GM21423 (cell line): ENCODE results near the gene SH3RF2.
A peak's percentile ranks its signal among the peaks of the same experiment; 100 is the strongest.

Experiments used
- ATAC-seq: cut with Tn5 transposase; IDR thresholded peaks from one replicate; pipeline ENCODE4 v1.9.1; 2021; ENCODE audit warnings: mild to moderate bottlenecking, moderate library complexity; ENCODE audit not compliant: unreplicated experiment

The SH3RF2 gene

DNA sequence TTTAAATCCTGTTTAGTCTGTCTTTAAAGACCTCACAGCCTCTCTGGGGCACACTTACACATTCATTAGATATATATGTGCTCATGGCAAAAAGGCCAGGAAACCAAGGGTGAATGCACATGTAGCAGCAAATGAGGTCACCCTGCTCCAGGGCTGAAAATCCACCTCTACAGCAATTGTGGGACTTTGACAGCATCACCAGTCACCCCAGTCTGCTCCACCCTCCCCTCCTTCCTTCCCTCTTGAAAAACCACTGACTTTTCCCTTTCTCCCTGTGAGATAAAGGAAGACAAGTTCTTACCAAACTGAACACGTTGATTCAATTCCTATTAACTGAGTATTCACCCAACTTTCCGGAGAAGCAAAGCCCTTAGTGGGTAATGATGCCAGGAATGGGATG, 15.2 kb upstream of the SH3RF2 start:
- no peak for ATAC-seq

DNA sequence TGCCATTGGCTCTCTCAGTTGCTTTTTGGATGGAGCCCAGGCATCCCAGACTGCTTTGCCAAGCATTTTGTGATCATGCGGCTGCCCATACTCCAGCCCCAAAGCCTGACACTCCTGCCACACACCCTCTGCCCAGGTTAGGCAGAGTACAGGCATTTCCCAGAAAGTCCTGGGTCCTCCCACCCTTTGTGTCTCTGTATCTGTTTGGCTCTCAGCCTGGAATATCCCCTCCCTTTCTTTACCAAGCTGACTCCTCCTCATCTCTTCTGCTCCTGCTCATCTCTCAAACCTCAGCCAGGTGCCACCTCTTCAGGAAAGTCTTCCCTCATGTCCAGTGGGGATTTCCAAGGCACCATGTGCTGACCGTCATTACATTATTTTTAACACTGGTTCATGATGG, 14.3 kb upstream of the SH3RF2 start:
- ATAC-seq, result no peak

DNA sequence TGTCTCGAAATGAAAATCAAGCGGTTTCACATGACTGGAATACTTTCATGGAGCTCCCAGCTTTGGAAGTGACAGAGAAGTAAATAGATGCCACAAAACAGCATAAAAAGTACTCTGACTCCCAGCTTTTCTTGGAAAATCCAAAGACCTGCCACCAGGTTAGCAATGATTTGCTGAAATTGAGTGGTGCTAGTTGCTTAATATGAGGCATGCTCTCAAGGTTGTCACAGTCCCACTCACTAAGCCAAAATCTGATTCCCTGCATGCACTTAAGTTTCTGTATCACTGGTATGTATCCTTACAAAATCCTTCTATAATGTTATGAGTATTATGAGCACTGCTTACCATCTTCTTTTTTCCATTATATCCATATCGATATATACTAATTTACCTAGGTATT, 13.0 kb upstream of the SH3RF2 start:
- ATAC-seq, result no peak

DNA sequence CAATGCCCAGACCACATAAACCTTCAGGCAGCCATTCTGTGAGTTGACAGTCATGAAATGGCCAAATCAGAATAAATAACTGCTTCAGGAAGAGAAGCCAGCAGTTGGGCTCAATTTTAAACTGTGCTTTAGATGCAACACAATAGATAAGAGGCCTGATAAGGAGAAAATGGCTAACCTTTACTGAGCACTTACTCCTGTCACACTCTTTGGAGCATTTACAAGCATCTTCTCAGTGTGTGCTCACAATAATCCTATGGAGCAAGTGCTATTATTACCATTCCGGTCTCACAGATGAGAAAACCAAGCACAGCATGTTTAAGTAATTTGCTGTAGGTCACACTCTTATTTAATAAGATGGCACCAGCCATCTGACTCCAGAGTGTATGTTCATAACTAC, 11.5 kb upstream of the SH3RF2 start:
- ATAC-seq, result no peak

DNA sequence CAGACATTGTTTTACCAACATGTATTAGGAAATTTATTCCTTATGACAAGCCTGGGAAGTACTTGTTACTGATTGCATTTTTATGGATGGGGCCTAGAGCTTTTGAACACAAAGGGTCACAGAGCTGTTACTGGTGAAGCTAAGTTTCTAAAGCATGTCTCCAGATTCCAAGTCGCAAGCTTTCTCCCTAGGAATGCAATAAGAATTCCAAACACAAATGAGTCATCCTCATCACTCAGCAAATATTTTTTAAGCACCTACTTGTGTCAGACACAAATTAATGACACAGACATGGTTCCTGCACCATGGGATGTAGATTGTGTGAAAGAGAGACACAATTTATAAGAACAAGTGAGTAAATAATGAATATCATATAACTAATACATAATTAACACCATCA, 11.0 kb upstream of the SH3RF2 start:
- ATAC-seq, result no peak

DNA sequence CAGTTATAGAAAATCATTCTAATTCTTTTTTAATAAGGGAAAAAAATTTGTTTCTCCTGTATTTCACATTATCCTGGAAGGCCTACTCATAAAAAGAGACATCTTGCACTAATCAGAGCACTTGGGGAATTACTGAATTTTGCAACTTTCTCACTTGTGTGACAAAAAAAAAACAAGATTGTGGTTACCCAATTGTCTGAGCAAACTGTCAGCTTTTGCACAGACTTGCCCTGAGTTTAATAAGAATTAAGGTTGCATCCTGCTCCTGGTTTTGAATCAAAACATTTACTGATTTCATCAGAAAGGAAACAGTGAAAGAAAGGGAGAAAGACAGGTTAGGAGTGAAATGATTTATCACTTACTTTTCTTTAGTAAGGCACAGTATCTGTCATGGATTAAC, 10.6 kb upstream of the SH3RF2 start:
- no peak for ATAC-seq

DNA sequence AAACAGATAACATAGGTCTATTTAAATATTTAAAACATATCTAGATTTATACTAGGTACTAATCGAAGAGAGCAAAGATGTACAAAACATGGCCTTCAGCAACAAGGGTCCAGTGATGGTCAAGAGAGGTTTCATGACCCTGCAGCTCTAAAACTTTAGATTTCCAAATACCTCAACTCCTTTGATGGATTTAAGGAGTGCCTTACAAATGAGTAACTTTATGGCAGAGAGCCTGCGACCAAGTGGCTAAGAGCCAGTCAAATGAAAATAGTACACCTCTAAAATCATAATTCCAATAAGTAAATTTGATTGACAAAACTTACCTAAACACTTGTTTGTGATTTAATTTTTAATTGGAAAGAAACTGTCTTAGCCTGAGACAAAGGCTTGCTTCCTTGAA, 4.7 kb upstream of the SH3RF2 start:
- ATAC-seq, result no peak

DNA sequence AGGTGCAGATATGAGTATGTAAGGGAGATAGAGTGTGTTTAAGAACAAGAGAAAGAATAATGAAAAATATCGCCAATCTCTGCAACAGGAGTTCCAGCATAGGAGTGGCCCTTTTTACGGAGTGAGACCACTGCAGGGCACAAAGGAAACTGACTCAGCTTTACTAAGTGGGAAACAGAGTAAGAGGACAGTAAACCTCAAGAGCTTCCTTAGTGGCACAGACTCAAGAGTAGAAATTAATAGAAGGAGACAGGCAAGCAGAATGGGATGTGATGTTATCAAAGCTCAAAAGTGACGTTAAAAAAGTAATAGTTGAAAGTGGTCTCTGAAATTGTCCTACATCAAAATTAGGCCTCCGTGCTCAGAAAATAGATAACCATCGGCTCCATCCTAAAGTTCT, 2.1 kb upstream of the SH3RF2 start:
- no peak for ATAC-seq

DNA sequence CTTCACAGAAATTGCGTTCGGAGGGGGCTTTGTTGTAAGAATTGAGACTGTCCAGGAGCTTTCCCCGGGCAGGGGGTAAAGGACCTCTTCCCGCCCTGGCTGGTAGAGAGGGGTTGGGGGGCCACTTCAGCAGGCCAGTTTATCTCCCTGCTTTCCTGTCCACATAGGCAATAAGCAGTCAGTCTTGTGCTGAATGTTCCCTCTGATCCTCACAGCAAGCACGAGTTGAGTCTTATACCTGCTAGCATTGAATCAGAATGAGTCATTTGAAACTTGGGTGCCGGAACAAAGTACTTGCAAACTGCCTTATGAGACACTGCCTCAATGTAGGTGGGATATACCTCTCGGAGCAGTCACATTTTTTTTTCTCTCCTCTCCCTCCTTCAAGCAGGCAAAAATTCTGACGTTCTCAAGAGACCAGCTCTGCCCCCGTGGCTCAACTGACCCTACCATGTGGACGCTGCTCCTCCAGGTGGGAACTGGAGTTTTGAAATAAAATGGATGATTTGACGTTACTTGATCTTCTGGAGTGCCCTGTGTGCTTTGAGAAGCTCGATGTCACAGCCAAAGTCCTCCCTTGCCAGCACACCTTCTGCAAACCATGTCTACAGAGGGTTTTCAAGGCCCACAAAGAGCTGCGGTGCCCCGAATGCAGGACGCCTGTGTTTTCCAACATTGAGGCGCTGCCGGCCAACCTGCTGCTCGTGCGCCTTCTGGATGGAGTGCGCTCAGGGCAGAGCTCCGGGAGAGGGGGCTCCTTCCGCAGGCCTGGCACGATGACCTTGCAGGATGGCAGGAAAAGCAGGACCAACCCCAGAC, 1.3 kb downstream of the SH3RF2 start:
- no peak for ATAC-seq

DNA sequence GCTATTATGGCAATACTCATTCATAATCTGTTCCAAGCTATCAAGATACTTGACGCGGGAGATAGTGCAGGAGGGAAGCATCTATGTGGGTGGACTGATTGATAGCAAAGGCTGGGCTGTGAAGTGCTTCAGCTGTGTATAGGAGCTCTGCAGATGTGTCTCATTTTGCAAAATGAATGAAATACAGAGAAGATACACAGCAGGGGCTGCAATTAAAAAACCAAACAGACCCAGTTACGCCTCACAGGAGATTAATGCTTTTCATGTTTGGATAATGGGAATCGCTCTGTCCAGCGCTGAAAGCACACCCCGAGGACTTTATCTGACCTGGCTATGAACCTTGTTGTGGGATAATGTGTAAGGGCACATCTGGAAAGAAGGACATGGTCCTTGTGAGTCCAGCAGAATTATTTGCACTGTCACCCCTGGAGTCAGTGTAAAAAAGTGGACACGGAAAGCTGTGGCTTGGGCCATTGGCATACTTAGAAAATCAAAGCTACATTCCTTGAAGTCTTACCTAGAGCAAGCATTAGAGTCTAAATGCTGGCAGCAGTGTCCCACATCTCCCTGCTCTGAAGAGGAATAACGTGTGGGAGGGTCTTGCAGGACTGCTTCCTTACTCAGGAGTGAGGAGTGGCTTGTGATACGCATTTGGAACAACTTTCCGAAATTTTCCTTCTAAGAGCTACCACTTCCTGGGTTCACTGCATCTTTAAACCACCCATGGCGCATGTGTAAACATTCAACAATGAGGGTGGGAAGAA, 2.6 kb downstream of the SH3RF2 start:
- ATAC-seq, result no peak

DNA sequence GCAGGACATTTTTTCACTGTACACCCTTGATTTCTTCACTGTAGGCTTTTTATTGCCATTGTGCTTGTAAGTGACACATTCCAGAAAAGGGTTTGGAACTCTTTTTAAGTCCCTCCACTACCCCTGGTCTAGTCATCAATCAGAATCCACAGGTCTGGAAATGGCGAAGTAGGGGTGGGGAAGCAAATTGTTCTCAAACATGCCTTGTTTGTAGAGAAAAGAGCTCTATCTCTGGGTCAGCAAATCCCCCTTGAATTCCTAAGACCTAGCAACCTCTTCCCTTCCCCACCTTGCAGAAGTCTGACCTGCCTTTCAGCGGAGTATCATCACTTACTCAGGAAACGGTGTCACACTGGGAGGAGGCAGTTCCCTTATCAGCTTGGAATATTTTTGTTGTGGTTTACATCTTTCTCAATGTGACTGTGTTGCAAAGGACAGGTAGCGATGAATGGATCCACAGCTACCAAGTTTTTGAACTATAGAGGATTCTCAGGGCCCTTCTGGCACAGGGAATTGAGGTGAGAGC, 3.2 kb downstream of the SH3RF2 start:
- no peak for ATAC-seq

DNA sequence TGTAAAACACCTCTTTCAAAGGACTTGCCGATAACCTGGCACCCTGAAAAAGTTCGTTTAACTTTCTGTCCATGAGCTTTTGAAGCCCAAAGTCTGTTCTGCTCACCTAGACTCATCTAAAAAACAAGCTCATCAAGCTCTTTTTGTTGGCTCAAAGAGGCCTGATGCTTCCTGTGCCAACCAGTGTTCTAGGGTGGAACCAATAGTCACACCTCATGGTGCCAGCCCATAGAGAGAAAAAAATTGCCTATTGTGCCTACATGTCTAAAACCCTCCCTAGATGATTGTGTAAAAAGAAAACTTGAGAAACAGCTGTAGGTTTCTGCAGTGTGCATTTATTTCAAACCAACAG, 4.7 kb downstream of the SH3RF2 start:
- ATAC-seq, result no peak

DNA sequence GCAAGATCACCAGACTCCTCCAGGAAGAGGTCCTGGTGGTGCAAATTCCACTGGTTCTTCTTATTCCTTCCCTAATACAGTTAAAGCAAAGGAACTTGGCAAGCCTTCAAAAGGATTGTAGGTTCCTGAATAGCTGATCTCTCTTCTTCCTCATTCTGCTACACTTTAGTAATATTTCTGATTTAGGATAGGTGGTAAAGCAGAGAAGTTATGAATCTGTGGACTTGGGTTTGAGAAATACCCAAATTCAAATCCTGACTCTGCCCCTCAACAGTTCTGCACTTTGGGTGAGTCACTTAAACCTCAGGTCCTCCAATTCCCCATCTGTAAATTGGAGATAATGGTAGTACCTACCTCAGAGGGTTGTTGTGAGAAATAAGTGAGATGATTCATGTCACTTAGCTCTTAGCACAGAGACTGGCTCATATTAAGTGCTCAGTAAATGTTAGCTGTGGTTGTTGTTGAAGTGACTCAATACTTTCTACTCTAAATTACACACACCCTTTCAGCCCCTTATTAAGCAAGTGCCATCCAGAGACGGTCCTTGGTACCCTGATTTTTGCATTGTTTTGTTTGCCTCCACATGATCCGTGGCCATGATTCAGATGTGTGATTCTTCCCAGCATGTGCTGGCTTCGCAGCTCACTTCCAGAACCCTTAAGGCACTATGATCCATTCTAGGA, 5.2 kb downstream of the SH3RF2 start:
- no peak for ATAC-seq

DNA sequence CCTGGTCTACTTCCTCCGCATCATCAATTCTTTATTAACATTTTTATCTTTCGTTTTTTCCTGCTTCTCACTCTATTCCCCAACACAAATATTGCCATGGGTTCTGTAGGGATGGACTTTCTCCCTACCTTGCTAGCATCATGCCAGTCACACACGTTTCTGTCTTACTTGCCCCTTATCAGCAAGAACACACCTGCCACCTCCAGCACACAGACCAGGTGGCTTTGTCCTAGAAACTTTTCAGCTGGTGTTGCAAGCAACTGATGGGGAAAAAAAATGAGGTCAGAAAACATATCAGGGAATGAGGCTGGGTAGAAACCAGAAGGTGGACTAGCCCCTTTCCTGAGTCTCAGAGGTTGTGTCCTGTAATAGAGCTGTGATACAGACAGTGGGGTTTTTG, 5.8 kb downstream of the SH3RF2 start:
- ATAC-seq, result no peak

DNA sequence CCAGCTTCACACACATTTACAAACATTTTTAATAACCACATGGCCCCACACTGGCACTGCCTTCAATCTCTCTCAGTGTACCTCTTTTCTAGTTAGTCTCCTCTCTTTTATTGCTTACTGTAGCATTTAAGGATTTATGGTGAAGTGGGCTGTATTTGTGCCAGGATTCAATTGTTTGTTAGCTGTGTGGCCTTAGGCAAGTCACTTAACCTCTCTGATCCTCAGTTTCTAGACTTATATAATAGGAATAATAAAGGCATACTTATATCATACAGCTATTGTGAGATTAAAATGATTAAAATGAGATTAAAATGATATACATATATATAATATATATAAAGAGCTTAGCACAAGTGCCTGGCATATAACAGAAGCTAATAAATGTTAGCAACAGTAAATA, 6.4 kb downstream of the SH3RF2 start:
- ATAC-seq, result no peak

DNA sequence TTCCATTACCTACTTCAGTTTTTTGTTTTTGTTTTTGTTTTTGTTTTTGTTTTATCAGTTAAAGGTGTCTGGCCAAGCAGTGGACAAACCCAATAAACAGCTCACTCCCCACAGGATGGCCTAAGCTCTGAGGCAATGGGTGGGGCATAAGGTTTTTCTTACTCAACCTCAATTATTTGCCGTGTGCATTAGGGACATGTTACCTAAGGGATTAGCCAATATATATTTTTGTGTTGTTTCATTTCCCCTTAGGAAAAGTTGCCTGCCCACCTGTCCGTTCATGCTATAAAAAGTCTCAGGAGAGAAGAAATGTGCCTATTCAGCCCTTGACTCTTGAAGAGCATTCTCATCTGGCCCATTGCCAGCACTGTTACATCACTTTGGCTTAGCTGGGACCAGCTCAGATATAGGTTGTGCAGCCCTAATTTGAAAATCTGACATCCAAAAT, 7.3 kb downstream of the SH3RF2 start:
- ATAC-seq, result no peak

DNA sequence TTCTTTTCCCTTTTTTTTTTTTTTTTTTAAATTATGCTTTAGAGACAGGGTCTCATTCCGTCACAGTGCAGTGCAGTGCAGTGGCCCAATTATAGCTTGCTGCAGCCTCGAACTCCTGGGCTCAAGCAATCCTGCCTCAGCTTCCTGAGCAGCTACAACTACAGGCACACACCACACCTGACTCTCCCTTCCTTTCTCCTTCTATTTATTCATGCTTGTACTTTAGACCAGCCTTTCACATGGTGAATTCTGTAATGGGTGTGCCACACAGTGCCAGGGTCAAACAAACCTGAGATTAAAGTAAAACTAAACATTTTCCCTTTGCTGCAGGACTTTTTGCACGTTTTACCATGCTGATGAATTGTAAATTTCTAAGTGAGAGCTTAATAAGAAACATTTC, 8.0 kb downstream of the SH3RF2 start:
- ATAC-seq, result no peak

DNA sequence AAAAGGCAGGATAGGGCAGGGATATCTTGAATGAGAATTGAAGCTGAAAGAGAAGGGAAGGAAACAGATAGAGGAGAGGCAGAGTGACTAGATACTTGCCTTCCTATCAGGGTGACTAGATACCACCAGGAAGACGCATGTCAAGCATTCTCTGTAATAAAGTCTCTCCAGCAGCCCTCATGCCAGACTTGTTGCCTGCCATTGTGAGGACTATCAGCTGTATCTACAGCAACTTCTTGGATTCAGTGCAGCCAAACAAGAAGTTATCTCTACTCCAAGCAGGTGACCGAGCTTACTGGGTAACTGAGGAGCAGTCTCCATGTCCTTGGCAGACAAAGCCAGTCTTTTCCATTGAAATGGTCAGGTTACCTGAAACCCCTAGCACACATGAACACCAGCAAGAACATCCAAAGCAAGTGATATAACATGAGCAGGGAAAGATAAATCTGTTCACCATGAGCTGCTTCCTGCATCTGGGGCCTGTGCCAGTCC, 9.3 kb downstream of the SH3RF2 start:
- no peak for ATAC-seq

DNA sequence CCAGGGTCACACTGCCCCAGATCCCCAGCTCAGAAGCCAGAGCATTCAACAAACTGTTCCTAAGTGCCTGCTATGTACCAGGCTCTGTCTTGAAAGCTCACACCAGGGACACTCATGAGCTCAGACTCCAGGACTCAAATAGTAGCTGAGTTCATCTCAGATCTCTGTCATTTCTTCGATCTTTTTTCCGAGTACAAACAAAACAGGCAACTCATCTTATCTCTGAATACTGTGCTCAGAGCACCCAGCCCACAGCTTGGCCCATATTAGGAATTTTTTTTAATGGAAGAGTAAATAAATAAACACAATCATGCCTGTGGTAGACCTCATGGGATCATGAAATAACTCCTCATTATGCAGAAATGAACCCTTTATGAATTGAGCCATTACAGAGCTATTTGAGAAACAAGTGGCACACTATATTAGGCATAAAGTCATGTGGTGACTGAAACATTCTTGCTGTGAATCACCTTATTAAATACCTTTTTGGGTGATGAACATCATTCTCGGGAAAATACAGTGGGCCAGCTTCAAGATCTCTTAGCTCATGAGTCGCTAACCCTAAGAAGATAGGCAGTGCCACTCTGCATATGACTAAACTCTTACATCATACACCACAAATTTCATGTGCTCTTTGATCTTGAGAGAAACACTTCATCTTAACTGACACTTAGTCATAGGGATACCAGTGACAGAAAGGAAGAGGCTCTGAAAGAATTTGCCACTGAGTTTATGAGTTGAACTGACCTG, 9.9 kb downstream of the SH3RF2 start:
- ATAC-seq, result peak; percentile 80

DNA sequence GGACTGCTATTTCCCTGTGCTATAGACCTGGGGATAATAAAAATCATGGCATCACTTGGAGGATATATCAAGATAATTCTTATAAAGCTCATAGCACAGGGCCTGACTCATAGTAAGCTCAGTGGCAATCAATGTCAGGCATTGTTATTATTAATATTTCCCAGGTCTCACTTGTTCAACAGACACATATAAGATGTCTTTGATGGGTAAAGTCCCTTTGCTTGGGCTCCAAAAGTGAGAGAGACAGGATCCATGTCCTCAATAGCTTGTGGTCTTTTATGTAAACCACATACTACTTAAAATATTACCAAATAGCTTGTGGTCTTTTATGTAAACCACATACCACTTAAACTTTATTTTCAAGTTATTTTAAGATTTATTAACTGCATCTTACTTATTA, 11.2 kb downstream of the SH3RF2 start:
- no peak for ATAC-seq

DNA sequence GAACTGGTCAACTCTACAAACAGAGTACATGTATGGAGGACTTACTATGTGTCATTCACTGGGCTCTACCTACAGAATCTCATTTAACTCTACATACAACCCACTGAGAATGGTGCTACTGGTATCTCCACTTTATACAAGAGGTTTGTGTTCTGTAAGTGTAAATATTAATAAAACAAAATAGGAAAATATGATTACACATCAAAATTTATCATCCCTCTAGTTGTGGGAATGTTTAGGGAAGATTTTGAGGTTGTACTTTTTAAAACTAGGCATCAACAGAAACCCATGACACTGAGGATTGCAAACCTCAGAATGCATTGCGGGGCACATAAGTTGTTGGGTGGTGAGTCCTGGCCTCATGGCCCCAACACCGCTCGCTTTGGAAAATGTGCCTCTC, 11.7 kb downstream of the SH3RF2 start:
- no peak for ATAC-seq
